ENCODE results near the gene GRHL1. TPM values are rescaled to one million over a fixed set of nuclear protein-coding genes. Genes with fewer than 3 reads are reported as not detected.

Gene GRHL1
- total and polyA plus RNA-seq, 9 of the 15 experiments (the other 6 are each of a cell fraction or from before 2014, with no cell fraction given): 1.7 to 6.1 (median 4.7) TPM

DNA sequence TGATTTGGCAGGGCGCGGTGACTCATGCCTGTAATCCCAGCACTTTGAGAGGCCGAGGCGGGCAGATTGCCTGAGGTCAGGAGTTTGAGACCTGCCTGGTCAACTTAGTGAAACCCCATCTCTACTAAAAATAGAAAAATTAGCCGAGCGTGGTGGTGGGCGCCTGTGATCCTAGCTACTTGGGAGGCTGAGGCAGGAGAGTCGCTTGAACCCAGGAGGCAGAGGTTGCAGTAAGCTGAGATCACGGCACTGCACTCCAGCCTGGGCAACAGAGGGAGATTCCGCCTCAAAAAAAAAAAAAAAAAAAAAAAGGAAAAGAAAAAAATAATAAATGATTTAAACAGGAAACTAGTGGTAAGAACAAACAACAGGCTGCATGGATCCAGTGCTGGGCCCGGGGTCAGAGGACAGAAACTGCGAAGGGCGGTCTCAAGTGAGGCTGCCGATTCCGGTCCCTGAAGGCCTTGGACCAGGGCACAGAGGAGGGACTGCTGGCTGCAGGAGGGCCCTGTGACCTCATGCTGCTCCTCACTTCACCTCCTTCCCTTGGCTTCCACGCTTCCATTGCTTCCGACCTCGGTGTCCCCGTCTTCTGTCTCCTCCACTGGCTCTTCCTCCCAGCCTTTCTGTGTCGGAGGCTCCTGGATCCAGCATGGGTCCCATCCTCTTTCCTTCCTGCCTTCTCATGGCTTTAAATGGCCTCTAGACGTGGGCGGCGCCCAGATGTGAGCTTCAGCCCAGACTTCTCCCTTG is 2.1 kb upstream of the GRHL1 start:
- no peak for FAIRE-seq
- no TSS peak for BruUV-seq (replicated peaks)
- 0 out of 3 replicates have a peak, but pooled peaks cover 2% of the 10 kb centered on the region for H3K79me2 ChIP-seq (ENCODE audit: control insufficient read depth, insufficient read depth, low read length)

DNA sequence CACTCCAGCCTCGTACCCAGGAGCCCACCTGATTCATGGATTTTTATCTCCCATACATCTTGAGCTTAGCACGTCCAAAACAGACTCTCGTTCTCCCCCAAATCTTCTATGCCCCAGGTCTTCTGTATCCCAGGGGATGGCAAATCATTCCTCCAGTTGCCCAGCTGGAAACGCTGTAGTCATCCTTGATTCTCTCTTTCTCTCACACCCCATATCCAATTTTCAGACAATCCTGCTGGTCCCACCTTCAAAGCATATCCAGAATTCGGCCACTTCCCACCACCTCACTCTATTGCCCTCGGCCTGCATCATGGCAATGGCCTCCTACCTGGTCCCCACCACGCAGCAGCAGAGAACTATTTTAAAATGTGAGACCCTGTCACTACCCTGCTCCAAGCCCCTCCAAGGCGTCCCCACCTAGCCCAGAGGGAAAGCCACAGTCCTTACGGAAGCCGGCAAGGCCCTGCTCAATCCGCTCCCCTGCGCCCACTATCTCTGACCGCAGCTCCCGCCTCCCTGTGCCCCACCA is 1.4 kb upstream of the GRHL1 start:
- Histone ChIP-seq H3K4me2 (ENCODE audit: insufficient read depth, low read length) (no peak overlapping the region), H3K79me2 (ENCODE audit: control insufficient read depth, insufficient read depth, low read length) (0 out of 3 replicates have a peak, but pooled peaks cover 2% of the 10 kb centered on the region), H3K9ac (ENCODE audit: insufficient read depth in 1 of 2, low read depth in 2 of 2, low read length in 2 of 2) (peak overlapping the region in 1 of 2 experiments; percentile 97; a peak in 2 of 4 replicates), H3K4me3 (no peak overlapping the region), H2AFZ (ENCODE audit: low read depth, low read length) (peak overlapping the region; percentile 92), H3K9me3 (replicated peaks; ENCODE audit: control insufficient read depth, insufficient read depth, low read depth, low read length) (no peaks in the 10 kb centered on the region), H3K9me1 (ENCODE audit: control insufficient read depth, insufficient read depth, low read length) (no peaks in the 10 kb centered on the region), H4K20me1 (replicated peaks; ENCODE audit: control insufficient read depth, insufficient read depth, low read length) (no peaks in the 10 kb centered on the region), H3K27ac (ENCODE audit: extremely low read depth, low read depth, low read length) (no peak overlapping the region), H3K36me3 (ENCODE audit: control insufficient read depth, insufficient read depth, low read length) (peaks cover 2% of the 10 kb centered on the region; the same call in 1 of the 3 replicates), H3K4me1 (replicated peaks in 1 of 2; ENCODE audit: control insufficient read depth in 2 of 2, insufficient read depth in 2 of 2, low read length in 2 of 2) (peaks cover 10 to 16% of the 10 kb centered on the region in 2 experiments; a peak in 3 of 5 replicates), H3K27me3 (ENCODE audit: control insufficient read depth in 2 of 2, insufficient read depth in 2 of 2, low read length in 2 of 2) (peaks cover 6 to 10% of the 10 kb centered on the region in 2 experiments; a peak in 1 of 5 replicates)
- ChIA-PET CTCF (ENCODE audit: low intra/inter-chr PET ratio) (no interaction called here), POLR2A (no interaction called here)
- no peak for FAIRE-seq
- intact Hi-C loops (cut with micrococcal nuclease) (loop anchor here (5.0 kb wide), 1 partner anchor 783 kb away; no protein-coding TSS in a partner anchor), in situ Hi-C loops (cut with MboI) (no loop called here)
- WGBS (ENCODE audit: insufficient coverage, low coverage, missing lambda C conversion rate): 83% methylated on average over 13 of the region's 14 CpGs
- DNase-seq (ENCODE audit: extremely low read depth in 1 of 4, low spot score in 3 of 4): no peak
- no peak for ATAC-seq
- no TSS peak for BruUV-seq (replicated peaks)
- TF ChIP-seq ZNF24 (IDR thresholded peaks at IDR 0.05) (no peak), KLF10 (CRISPR knock-in tag; IDR thresholded peaks at IDR 0.05) (no peak), ARNT (IDR thresholded peaks at IDR 0.05) (no peak), SRSF7 (optimal IDR thresholded peaks at IDR 0.05; ENCODE audit: low read depth, low read length) (no peak)

More for the DNA sequence above, 2.1 kb upstream of the GRHL1 start:
- Histone ChIP-seq H4K20me1 (replicated peaks; ENCODE audit: control insufficient read depth, insufficient read depth, low read length) (no peaks in the 10 kb centered on the region), H3K4me2 (ENCODE audit: insufficient read depth, low read length) (no peak overlapping the region), H2AFZ (ENCODE audit: low read depth, low read length) (no peak overlapping the region), H3K4me3 (no peak overlapping the region), H3K9me3 (replicated peaks; ENCODE audit: control insufficient read depth, insufficient read depth, low read depth, low read length) (no peaks in the 10 kb centered on the region), H3K27me3 (ENCODE audit: control insufficient read depth in 2 of 2, insufficient read depth in 2 of 2, low read length in 2 of 2) (peaks cover 6 to 10% of the 10 kb centered on the region in 2 experiments; a peak in 1 of 5 replicates), H3K4me1 (replicated peaks in 1 of 2; ENCODE audit: control insufficient read depth in 2 of 2, insufficient read depth in 2 of 2, low read length in 2 of 2) (peaks cover 12 to 16% of the 10 kb centered on the region in 2 experiments; a peak in 3 of 5 replicates), H3K9ac (ENCODE audit: insufficient read depth in 1 of 2, low read depth in 2 of 2, low read length in 2 of 2) (peak overlapping the region in 1 of 2 experiments; percentile 70; a peak in 2 of 4 replicates), H3K27ac (ENCODE audit: extremely low read depth, low read depth, low read length) (no peak overlapping the region), H3K36me3 (ENCODE audit: control insufficient read depth, insufficient read depth, low read length) (no peaks in the 10 kb centered on the region), H3K9me1 (ENCODE audit: control insufficient read depth, insufficient read depth, low read length) (no peaks in the 10 kb centered on the region)
- 84% methylated on average over 21 of the region's 23 CpGs for WGBS (ENCODE audit: insufficient coverage, low coverage, missing lambda C conversion rate)
- intact Hi-C loops (cut with micrococcal nuclease): no loop called here
- ATAC-seq (no peak), DNase-seq (ENCODE audit: extremely low read depth in 1 of 4, low spot score in 3 of 4) (no peak)
- TF ChIP-seq BACH1 (tag; IDR thresholded peaks at IDR 0.05): no peak
- TF ChIP-seq HSF4 (CRISPR knock-in tag; IDR thresholded peaks at IDR 0.05; ENCODE audit: borderline replicate concordance): no peak
- no peak for TF ChIP-seq POLR2AphosphoS2 (IDR thresholded peaks at IDR 0.05; ENCODE audit: low read length)
- no peak for TF ChIP-seq C11orf30 (IDR thresholded peaks at IDR 0.05; ENCODE audit: low read depth)
- no peak for TF ChIP-seq ZNF23 (CRISPR knock-in tag; IDR thresholded peaks at IDR 0.05)
- no peak for TF ChIP-seq RBM34 (IDR thresholded peaks at IDR 0.05; ENCODE audit: borderline replicate concordance, insufficient read depth, low read length)
- no peak for TF ChIP-seq SNRNP70 (optimal IDR thresholded peaks at IDR 0.05; ENCODE audit: low read depth, low read length)
- no peak for TF ChIP-seq NCOR1 (IDR thresholded peaks at IDR 0.05)
- in situ Hi-C loops (cut with MboI): no loop called here
- POLR2A ChIA-PET: interaction anchor here (1.4 kb wide), 1 partner anchor 18 kb away, joined by 9 read pairs; no protein-coding TSS in a partner anchor
- CTCF ChIA-PET (ENCODE audit: low intra/inter-chr PET ratio): no interaction called here

Data from K562 (cell line).